NCI-H345 treated with DMSO at 0.1 percent for 48 hours (cell line): ENCODE data around the gene DXO.

Source experiments
- DNase-seq: peaks from one replicate; lab custom pipeline; 2025; ENCODE audit not compliant: unreplicated experiment; lab: John Stamatoyannopoulos, UW

The DXO gene

GRCh38 chr6:31958741-31959739 is 12.9 kb downstream of the DXO start, which contains the start of the genes NELFE and SKIC2:
NELFE (minus strand) TSS chr6:31958971; CDS start chr6:31958446, 525 bp downstream.
SKIC2 (plus strand) TSS chr6:31959175; CDS start chr6:31959193, 18 bp downstream.
- peak; percentile 90 for DNase-seq

GRCh38 chr6:31958412-31958740 is 13.6 kb downstream of the DXO start:
- DNase-seq = no peak

- no peak for DNase-seq
These were observed 15.1 kb downstream of the DXO start for GRCh38 chr6:31956796-31957195.

GRCh38 chr6:31954511-31954910 is 17.4 kb downstream of the DXO start:
- DNase-seq = no peak

- no peak for DNase-seq
These were observed 19.0 kb downstream of the DXO start for GRCh38 chr6:31952890-31953289.

- DNase-seq = no peak
These were observed 19.7 kb downstream of the DXO start for GRCh38 chr6:31952140-31952805.

GRCh38 chr6:31949926-31950548 is 21.9 kb downstream of the DXO start:
- no peak for DNase-seq

- DNase-seq = no peak
These were observed 23.1 kb downstream of the DXO start for GRCh38 chr6:31948753-31949413.

GRCh38 chr6:31948306-31948705 is 23.6 kb downstream of the DXO start:
- DNase-seq = no peak

GRCh38 chr6:31947864-31948263 is 24.1 kb downstream of the DXO start:
- DNase-seq = no peak

- no peak for DNase-seq
These were observed 24.8 kb downstream of the DXO start for GRCh38 chr6:31947070-31947675.

GRCh38 chr6:31946370-31946885 is 25.5 kb downstream of the DXO start:
- DNase-seq = no peak

- DNase-seq = no peak
These were observed 26.2 kb downstream of the DXO start, which contains the start of gene CFB for GRCh38 chr6:31945507-31946369. CFB (plus strand) TSS chr6:31946095; CDS start chr6:31946222, 127 bp downstream.

GRCh38 chr6:31945154-31945506 is 26.8 kb downstream of the DXO start:
- no peak for DNase-seq

GRCh38 chr6:31943742-31944141 is 28.2 kb downstream of the DXO start:
- DNase-seq = no peak

- no peak for DNase-seq
These were observed 31.7 kb downstream of the DXO start for GRCh38 chr6:31940256-31940664.

- no peak for DNase-seq
These were observed 36.1 kb downstream of the DXO start for GRCh38 chr6:31935823-31936222.

- DNase-seq = no peak
These were observed 36.9 kb downstream of the DXO start for GRCh38 chr6:31935021-31935420.

GRCh38 chr6:31933537-31933936 is 38.4 kb downstream of the DXO start:
- no peak for DNase-seq
